ELR (cell line): ENCODE data around the gene IGF2BP1.
"Not testable (repeated sequence)": the region's sequence is repeated elsewhere in the genome, so short reads cannot be mapped to it uniquely, and the experiment has no call there.

Source experiments
- DNase-seq: peaks from one replicate; pipeline ENCODE4 v3.0.0-alpha.2; 2015; ENCODE audit warnings: low read depth

IGF2BP1 gene

DNA sequence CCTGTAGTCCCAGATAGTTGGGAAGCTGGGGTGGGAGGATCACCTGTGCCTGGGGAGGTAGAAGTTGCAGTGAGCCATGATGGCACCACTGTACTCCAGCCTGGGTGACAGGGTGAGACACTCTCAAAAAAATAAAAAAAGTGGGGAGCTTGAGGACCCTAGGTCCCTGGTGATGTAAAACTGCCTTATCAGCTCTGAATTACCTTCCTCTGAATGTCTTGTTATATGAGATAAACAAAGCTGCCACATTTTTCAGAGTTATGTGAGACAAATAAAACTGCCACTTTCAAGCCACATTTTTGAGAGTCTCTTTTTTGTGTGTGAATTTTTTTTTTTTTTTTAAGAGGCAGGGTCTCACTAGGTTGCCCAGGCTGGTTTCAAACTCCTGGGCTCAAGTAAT lies 103.4 kb downstream of the IGF2BP1 start:
- no peak for DNase-seq

DNA sequence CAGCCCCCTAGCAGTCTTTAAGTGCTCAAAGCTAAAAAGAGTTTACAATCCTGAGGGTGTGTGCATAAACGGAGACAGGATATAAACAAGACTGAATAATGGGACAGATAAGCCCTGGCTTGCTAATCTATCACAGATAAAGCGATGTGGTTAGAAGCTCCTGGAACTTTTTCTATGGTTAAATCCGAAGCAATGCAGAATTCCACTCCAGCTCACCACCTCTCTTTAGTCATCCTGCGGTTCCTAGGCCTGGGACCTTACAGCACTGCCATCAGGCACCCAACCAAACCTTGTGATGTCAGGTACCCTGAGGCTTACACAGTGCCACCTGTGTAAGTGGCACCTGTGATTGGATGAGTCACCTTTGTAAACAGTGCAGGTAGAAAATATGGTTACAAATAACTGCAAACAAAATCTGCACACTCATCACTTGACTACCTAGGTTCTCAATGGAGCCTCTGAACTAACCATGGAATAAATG lies 103.9 kb downstream of the IGF2BP1 start:
- DNase-seq, result peak; percentile 87

DNA sequence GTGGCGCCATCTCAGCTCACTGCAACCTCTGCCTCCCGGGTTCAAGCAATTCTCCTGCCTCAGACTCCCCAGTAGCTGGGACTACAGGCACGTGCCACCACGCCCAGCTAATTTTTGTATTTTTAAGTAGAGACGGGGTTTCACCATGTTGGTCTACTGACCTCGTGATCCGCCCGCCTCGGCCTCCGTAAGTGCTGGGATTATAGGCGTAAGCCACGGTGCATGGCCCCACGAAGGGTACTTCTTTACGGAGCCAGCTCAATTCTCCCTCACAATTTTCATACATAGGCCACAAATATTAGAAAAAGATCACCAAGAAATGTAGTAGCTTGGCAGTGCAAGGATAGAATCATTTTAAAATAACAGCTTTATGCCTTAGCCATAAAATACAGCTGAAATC lies 106.2 kb downstream of the IGF2BP1 start:
- not testable (repeated sequence) for DNase-seq

DNA sequence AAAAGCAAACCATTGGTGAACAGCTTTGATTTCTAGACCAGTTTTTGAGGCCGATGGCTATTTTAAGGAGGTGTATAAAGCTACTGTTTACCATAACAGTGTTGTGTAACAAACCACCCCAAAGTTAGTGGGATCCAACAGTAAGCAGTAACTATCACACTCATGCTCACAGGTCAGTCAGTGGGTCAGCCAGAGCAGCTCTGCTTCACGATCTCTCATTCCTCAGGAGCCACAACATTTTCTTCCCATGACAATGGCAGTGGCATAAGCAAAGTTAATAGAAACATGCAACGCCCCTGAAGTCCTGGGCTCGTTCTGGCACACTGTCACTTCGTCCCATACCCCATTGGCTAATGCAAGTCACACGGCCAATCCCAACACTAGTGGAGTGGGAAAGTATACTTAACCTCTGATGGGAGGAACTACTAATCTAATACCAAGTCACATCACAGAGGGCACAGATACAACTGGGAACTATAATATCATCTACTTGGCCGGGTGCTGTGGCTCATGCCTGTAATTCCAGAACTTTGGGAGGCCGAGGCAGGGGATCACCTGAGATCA lies 107.4 kb downstream of the IGF2BP1 start:
- peak; percentile 56 for DNase-seq
